ENCODE results near the gene UXS1.

GRCh38 chr2:106124106-106124756, 69.9 kb downstream of the UXS1 start:
- TF ChIP-seq CTCF (IDR thresholded peaks at IDR 0.05) = no peak
- no peak for TF ChIP-seq POLR2A (IDR thresholded peaks at IDR 0.05)
